Neural cell (in vitro differentiated cells): ENCODE measurements around the gene MEIOC.

Experiments used
- CTCF ChIP-seq: fragments of 450-650 bp; IDR thresholded peaks from 2 replicates; pipeline ENCODE4 v1.5.1; 2014; ENCODE audit warnings: antibody characterized with exemption, mild to moderate bottlenecking, moderate library complexity; ENCODE audit not compliant: poor library complexity, severe bottlenecking
- EP300 ChIP-seq: fragments of 450-650 bp; conservative IDR thresholded peaks from 2 replicates; pipeline ENCODE4 v1.6.1; 2014; ENCODE audit warnings: antibody characterized with exemption, mild to moderate bottlenecking, moderate library complexity; ENCODE audit not compliant: poor library complexity, severe bottlenecking
- POLR2AphosphoS5 ChIP-seq: IDR thresholded peaks from 2 replicates; pipeline ENCODE4 v1.6.1; 2012
- RAD21 ChIP-seq: fragments of 450-650 bp; conservative IDR thresholded peaks from 2 replicates; pipeline ENCODE4 v1.6.1; 2014; ENCODE audit warnings: antibody characterized with exemption, mild to moderate bottlenecking, moderate library complexity

DNA sequence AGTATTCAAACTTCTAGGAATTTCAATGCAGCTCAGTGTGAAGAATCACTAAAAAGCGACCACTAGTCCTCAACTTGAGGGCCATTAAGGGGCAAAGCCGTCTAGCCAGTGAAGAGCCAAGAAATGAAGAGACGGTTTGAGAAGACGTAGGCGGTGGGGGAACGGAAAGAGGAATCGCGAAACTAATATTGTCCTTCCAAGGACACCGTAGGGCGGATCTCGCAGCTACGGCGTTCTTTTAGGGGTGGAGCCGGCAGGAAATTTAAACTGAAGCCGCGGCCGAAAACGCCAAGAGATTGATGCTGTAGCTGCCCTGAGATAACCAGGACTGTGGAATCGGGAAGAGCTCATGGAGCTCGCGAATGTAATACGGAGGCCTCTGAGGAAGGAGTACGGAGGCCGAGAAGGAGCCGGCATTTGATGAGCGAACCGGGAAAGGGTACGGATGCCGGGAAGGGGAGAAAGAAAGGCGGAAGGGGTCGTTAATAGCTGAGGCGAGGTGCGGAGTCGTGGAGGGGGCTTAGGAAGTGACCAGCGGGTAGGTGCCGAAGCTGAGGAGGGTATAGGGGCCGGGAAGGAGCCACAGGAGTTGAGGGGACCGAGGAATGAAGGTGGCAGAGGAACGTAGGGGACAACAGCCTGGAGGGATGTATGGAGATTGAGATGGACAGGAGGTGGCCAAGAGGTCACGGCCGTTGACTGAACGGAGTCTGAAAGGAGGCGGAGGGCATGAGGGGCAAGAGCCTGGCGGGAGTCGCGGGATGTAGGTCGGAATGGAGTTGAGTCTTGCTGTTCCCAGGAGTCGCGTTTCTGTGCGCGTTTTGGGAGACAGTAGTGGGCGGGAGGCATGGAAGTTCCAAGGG lies 52.4 kb downstream of the MEIOC start, which contains the start of gene DBF4B:
- TF ChIP-seq RAD21 (peak; percentile 22), CTCF (peak; percentile 34), EP300 (peak; percentile 64), POLR2AphosphoS5 (peak; percentile 63)
